ENCODE data around the gene SEMA5A. TPM values are rescaled to one million over a fixed set of nuclear protein-coding genes. Genes with fewer than 3 reads are reported as not detected.

SEMA5A gene
- total RNA-seq, 2 donors from 2014 or later, result 13.3 to 17.6 TPM

DNA sequence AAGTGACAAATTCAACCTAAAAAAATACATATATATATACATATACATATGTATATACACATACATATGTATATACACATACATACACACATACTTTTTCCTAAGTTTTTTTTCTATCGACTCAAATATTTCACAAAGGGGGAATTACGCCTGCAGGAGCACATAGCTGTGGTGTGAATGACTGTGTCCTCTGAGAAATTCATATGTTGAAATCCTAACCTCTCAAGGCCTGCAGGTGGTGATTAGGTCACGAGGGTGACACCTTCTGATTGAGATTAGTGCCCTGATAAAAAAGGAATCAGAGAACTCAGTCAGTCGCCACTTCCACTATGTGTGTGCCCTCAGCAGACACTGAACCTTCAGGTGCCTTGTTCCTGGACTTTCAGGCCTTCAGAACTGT, 248.7 kb downstream of the SEMA5A start:
- DNase-seq (ENCODE audit: low spot score), result no peak
- H3K9me3 ChIP-seq, result no peaks in the 10 kb centered on the region
- no peak overlapping the region for H3K4me3 ChIP-seq
- TF ChIP-seq, protein P1, sequence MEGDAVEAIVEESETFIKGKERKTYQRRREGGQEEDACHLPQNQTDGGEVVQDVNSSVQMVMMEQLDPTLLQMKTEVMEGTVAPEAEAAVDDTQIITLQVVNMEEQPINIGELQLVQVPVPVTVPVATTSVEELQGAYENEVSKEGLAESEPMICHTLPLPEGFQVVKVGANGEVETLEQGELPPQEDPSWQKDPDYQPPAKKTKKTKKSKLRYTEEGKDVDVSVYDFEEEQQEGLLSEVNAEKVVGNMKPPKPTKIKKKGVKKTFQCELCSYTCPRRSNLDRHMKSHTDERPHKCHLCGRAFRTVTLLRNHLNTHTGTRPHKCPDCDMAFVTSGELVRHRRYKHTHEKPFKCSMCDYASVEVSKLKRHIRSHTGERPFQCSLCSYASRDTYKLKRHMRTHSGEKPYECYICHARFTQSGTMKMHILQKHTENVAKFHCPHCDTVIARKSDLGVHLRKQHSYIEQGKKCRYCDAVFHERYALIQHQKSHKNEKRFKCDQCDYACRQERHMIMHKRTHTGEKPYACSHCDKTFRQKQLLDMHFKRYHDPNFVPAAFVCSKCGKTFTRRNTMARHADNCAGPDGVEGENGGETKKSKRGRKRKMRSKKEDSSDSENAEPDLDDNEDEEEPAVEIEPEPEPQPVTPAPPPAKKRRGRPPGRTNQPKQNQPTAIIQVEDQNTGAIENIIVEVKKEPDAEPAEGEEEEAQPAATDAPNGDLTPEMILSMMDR (IDR thresholded peaks at IDR 0.05), result no peak
- no peak for ATAC-seq (ENCODE audit: insufficient number of reproducible peaks, low FRiP score, low read depth)
- no peaks in the 10 kb centered on the region for H3K4me1 ChIP-seq (ENCODE audit: control insufficient read depth in 1 of 2, low read depth in 2 of 2)
- H3K36me3 ChIP-seq, result no peaks in the 10 kb centered on the region
- H3K27ac ChIP-seq, result no peak overlapping the region
- H3K27me3 ChIP-seq (replicated peaks; ENCODE audit: insufficient read depth), result no peaks in the 10 kb centered on the region

DNA sequence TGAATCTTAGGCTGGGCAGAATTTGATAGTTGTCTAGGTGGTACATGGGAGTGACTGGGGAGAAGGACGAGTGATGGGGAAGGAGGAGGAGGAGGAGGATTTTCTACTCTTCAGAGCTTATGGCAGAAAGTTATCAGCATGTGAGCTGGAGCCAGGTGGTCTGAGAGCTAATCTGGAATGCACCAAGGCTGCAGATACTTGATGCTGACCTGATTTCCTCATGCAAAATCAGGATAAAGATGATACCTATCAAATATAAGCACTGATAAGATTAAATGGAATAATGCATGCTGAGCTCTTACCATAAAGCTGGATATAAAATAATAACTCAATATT, 250.4 kb downstream of the SEMA5A start:
- ATAC-seq (ENCODE audit: insufficient number of reproducible peaks, low FRiP score, low read depth), result no peak

DNA sequence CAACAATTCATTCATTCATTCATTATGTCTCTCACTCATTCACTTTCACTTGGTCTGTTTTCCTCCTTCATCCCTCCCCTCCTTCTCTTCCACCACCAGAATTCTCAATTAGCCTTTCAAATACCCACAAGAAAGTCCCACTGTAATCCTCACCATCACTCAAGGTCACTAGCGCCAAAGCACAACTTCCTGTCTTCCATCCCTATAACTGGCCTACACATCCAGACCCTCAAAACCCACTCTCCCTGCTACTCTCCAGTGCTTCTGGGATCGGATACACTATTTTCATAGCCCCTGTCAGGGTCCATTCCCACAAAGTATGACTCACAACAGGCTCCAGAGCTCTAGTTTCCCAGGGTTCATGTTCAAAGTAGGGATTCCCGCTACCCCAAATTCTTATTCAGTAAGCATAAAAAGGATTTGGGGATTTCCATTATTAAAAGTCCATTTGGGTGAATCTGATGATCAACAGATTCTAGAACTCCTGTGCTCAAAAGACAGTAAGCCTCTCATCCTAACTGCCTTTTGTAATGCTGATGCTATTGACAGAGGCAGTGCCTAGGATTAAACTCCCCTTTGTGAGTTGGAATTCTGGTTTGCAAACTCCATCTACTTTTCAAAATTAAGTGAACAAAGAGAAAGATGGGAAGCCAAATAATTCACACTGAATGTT, 250.9 kb downstream of the SEMA5A start:
- H3K9me3 ChIP-seq, result no peaks in the 10 kb centered on the region
- H3K4me3 ChIP-seq, result no peak overlapping the region
- TF ChIP-seq, protein P1 (IDR thresholded peaks at IDR 0.05), result no peak
- H3K36me3 ChIP-seq, result no peaks in the 10 kb centered on the region
- no peak overlapping the region for H3K27ac ChIP-seq
- DNase-seq (ENCODE audit: low spot score) (no peak), ATAC-seq (ENCODE audit: insufficient number of reproducible peaks, low FRiP score, low read depth) (no peak)
- H3K4me1 ChIP-seq (ENCODE audit: control insufficient read depth in 1 of 2, low read depth in 2 of 2), result no peaks in the 10 kb centered on the region
- no peaks in the 10 kb centered on the region for H3K27me3 ChIP-seq (replicated peaks; ENCODE audit: insufficient read depth)

More for the DNA sequence above, 250.4 kb downstream of the SEMA5A start:
- H3K4me3 ChIP-seq, result no peak overlapping the region
- H3K27ac ChIP-seq, result no peak overlapping the region
- H3K4me1 ChIP-seq (ENCODE audit: control insufficient read depth in 1 of 2, low read depth in 2 of 2), result no peaks in the 10 kb centered on the region
- no peaks in the 10 kb centered on the region for H3K27me3 ChIP-seq (replicated peaks; ENCODE audit: insufficient read depth)
- TF ChIP-seq, protein P1 (IDR thresholded peaks at IDR 0.05), result no peak
- no peak for DNase-seq (ENCODE audit: low spot score)
- no peaks in the 10 kb centered on the region for H3K36me3 ChIP-seq
- H3K9me3 ChIP-seq, result no peaks in the 10 kb centered on the region

DNA sequence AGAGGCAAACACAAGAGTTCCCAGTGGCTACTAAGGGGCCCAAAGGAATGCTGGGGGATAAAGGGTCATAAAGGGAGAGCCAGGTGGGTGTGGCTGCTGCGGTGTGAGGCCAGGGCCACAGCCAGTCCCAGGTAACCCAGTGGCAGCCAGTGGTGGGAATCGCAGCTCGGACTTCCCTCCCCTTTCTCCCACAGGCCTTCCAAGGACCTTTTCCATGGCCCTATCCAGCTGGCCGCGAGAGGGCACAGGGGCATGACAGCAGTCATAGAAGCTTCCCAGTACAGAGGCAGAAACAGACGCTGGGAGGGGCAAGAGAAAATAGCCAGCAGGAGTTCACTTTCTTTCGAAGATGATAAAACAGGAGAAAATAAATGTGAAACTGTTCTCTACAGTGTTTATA, 257.6 kb downstream of the SEMA5A start:
- Histone ChIP-seq H3K27ac (peak overlapping the region; percentile 59 to 71), H3K4me1 (ENCODE audit: control insufficient read depth in 1 of 2, low read depth in 2 of 2) (peaks cover 7 to 32% of the 10 kb centered on the region in 2 donors), H3K27me3 (replicated peaks; ENCODE audit: insufficient read depth) (no peaks in the 10 kb centered on the region), H3K9me3 (no peaks in the 10 kb centered on the region), H3K36me3 (no peaks in the 10 kb centered on the region), H3K4me3 (peak overlapping the region; percentile 45)
- ATAC-seq (ENCODE audit: insufficient number of reproducible peaks, low FRiP score, low read depth) (peak; percentile 53), DNase-seq (ENCODE audit: low spot score) (no peak)
- TF ChIP-seq, protein P1 (IDR thresholded peaks at IDR 0.05), result peak; percentile 15

DNA sequence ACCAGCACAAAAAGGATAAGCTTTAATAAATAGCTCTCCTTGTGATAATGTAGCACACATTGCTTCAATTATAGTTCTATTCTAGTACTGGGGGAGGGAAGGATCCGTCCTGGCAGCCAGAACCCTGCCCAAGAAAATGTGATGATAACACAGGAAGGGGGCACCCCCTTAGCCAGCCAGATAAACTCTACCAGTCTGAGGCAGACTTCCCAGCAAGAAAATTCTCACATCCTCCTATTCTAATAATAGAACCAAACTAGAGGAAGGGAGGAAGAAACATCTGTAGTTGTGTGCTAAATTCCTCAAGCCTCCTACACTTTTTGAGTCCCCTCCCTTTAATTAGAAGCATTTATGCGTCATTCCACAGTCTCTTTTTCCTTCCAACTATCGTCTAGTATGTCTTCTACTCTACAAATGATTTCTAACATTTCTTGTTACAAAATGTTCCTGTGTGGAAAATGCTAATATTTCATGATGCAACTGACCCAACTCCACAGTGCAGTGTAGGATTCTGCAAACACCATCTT, 261.0 kb downstream of the SEMA5A start:
- H3K27me3 ChIP-seq (replicated peaks; ENCODE audit: insufficient read depth), result no peaks in the 10 kb centered on the region
- H3K4me3 ChIP-seq, result peak overlapping the region; percentile 2
- ATAC-seq (ENCODE audit: insufficient number of reproducible peaks, low FRiP score, low read depth) (peak; percentile 63), DNase-seq (ENCODE audit: low spot score) (no peak)
- no peaks in the 10 kb centered on the region for H3K36me3 ChIP-seq
- H3K9me3 ChIP-seq, result no peaks in the 10 kb centered on the region
- peak overlapping the region; percentile 75 to 76 for H3K27ac ChIP-seq
- TF ChIP-seq, protein P1 (IDR thresholded peaks at IDR 0.05), result no peak
- peaks cover 7 to 32% of the 10 kb centered on the region in 2 donors for H3K4me1 ChIP-seq (ENCODE audit: control insufficient read depth in 1 of 2, low read depth in 2 of 2)
